KOPT-K1 (cell line): ENCODE measurements around the gene ADARB1.

Experiments
- H3K27ac ChIP-seq: fragments of 200-600 bp; sonication (generic); 2 replicates; pipeline ENCODE4 v1.5.1; 2016; ENCODE audit warnings: antibody characterized with exemption, mild to moderate bottlenecking, low read depth, low read length; ENCODE audit not compliant: poor library complexity, severe bottlenecking
- H3K36me3 ChIP-seq: fragments of 200-600 bp; sonication (generic); 2 replicates; pipeline ENCODE4 v1.5.1; 2017; ENCODE audit warnings: antibody characterized with exemption, mild to moderate bottlenecking, low read length, moderate library complexity; ENCODE audit not compliant: insufficient read depth
- H3K9me3 ChIP-seq: fragments of 200-600 bp; sonication (generic); 2 replicates; pipeline ENCODE4 v1.5.1; 2017; ENCODE audit warnings: antibody characterized with exemption, low read length, mild to moderate bottlenecking; ENCODE audit not compliant: insufficient read depth, poor library complexity, severe bottlenecking

Gene ADARB1

DNA sequence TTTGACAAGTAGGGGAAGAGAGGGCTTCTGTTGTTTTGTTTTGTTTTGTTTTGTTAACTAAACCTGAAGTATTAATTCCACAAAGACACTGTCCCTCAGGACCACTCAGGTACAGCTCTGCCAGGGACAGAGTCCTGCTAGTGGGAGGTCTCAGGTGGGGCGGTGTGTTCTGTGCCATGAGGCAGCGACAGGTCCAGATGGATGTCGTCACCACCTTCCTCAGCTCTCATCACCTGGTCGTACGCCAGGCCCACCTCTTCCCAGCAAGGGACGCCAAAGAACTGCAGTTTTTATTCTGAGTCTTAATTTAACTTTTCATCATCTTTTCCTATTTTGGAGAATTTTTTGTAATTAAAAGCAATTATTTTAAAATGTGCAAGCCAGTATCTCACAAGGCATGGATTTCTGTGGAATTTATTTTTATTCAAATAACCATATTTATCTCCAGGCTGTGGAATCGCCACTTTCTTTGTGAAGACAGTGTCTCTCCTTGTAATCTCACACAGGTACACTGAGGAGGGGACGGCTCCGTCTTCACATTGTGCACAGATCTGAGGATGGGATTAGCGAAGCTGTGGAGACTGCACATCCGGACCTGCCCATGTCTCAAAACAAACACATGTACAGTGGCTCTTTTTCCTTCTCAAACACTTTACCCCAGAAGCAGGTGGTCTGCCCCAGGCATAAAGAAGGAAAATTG is 150.8 kb downstream of the ADARB1 start:
- H3K27ac ChIP-seq = no peak overlapping the region
- no peaks in the 10 kb centered on the region for H3K9me3 ChIP-seq
- H3K36me3 ChIP-seq = peaks cover 32% of the 10 kb centered on the region; the same call in 1 of the 2 replicates

DNA sequence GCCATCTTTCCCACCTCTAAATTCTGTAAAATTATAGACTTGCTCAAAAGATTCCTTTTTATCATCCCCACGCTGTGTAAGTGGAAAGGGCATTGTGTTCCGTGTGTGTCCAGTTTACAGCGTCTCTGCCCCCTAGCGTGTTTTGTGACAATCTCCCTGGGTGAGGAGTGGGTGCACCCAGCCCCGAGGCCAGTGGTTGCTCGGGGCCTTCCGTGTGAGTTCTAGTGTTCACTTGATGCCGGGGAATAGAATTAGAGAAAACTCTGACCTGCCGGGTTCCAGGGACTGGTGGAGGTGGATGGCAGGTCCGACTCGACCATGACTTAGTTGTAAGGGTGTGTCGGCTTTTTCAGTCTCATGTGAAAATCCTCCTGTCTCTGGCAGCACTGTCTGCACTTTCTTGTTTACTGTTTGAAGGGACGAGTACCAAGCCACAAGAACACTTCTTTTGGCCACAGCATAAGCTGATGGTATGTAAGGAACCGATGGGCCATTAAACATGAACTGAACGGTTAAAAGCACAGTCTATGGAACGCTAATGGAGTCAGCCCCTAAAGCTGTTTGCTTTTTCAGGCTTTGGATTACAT is 151.5 kb downstream of the ADARB1 start:
- Histone ChIP-seq H3K27ac (no peak overlapping the region), H3K36me3 (peaks cover 26% of the 10 kb centered on the region; the same call in 1 of the 2 replicates), H3K9me3 (no peaks in the 10 kb centered on the region)

DNA sequence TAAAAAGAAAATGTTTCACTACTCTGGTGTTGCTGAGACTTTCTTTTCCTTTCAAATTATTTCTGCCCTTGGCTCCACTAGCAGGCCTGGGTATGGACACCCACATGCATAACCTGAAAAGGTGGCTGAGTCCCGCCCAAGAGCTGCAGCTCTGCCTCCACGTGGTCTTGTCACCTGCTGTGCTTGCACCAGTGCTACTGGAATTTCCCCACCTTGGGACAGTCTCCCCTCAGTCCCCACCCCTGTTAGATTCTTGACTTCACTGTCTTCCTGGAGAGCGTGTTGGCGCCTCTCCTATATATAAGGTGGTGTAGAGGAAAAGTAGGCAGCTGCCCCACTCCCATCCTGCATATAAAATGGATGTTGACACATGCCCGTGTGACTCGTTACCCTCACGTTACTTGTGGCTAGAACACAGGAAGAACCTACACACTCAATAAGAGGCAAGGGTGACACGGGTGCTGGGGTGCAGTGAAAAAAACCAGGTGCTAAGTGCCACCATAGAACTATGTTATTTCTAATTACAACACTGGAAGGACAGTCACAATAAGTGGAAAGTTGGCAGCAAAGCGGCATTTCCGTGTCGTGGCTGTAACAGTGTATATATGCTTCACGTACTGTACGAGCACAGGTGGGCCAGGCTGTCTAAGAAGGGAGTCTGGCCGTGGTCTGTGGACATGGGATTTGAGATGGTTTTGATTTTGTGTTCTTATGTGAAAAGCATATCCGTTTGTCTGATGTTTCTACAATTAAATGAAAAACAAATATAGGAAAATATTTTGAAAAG is 152.4 kb downstream of the ADARB1 start:
- no peak overlapping the region for H3K27ac ChIP-seq
- peaks cover 17% of the 10 kb centered on the region; the same call in 1 of the 2 replicates for H3K36me3 ChIP-seq
- no peaks in the 10 kb centered on the region for H3K9me3 ChIP-seq

- peaks cover 10% of the 10 kb centered on the region; the same call in 1 of the 2 replicates for H3K36me3 ChIP-seq
- no peak overlapping the region for H3K27ac ChIP-seq
- no peaks in the 10 kb centered on the region for H3K9me3 ChIP-seq
These were observed 153.4 kb downstream of the ADARB1 start for GRCh38 chr21:45227735-45228134.

DNA sequence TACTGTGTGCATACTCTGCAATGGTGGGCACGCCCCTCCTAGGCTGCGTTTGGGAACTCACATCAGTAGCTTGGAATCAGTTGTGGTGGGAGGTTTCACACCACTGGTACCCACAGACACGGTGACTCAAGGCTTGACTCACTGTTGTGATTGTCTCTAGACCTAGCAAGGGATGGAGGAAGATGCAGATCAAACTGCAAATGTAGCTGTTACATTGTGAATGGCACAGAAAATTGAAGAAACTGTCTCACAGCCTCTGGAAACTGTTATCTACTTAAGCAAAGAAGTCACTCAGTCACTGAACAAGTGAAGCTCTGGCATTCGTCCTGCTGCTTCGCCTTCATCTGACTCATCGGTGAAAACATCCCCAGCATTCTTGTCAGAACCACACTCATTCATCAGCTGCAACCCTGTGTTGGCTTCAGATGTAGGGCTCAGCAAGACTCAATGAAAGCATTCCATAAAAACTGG is 153.8 kb downstream of the ADARB1 start:
- Histone ChIP-seq H3K36me3 (peaks cover 5% of the 10 kb centered on the region; the same call in 1 of the 2 replicates), H3K9me3 (no peaks in the 10 kb centered on the region), H3K27ac (no peak overlapping the region)

GRCh38 chr21:45228656-45229240 is 154.4 kb downstream of the ADARB1 start:
- no peaks in the 10 kb centered on the region for H3K36me3 ChIP-seq
- no peaks in the 10 kb centered on the region for H3K9me3 ChIP-seq
- H3K27ac ChIP-seq = no peak overlapping the region

GRCh38 chr21:45231705-45232104 is 157.3 kb downstream of the ADARB1 start:
- Histone ChIP-seq H3K27ac (no peak overlapping the region), H3K36me3 (no peaks in the 10 kb centered on the region), H3K9me3 (no peaks in the 10 kb centered on the region)

GRCh38 chr21:45234127-45234526 is 159.7 kb downstream of the ADARB1 start:
- Histone ChIP-seq H3K36me3 (no peaks in the 10 kb centered on the region), H3K27ac (no peak overlapping the region), H3K9me3 (no peaks in the 10 kb centered on the region)

- no peak overlapping the region for H3K27ac ChIP-seq
- no peaks in the 10 kb centered on the region for H3K36me3 ChIP-seq
- H3K9me3 ChIP-seq = no peaks in the 10 kb centered on the region
These were observed 160.6 kb downstream of the ADARB1 start for GRCh38 chr21:45234965-45235364.

DNA sequence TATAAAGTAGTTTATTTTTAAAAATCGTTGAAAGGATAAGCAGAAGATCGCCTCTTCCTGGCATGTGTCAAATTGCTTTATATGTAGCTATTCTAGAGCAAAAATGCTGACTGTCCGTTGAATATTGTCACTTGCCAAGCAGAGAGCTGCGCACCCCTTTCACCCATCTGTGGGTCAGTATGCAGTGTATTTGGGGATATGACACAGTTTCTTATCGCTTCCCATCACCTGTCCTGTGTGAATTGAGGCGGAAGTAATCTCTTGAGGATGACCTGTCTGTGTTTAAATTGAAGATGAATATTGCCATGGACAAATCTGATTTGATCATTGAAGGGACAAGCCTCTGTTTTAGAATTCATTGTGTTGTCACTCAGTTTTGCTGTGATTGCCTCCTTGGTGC is 161.1 kb downstream of the ADARB1 start:
- H3K36me3 ChIP-seq = no peaks in the 10 kb centered on the region
- H3K9me3 ChIP-seq = no peaks in the 10 kb centered on the region

GRCh38 chr21:45236481-45236880 is 162.1 kb downstream of the ADARB1 start:
- Histone ChIP-seq H3K36me3 (no peaks in the 10 kb centered on the region), H3K9me3 (no peaks in the 10 kb centered on the region), H3K27ac (no peak overlapping the region)

More for the DNA sequence above, 161.1 kb downstream of the ADARB1 start:
- no peak overlapping the region for H3K27ac ChIP-seq

DNA sequence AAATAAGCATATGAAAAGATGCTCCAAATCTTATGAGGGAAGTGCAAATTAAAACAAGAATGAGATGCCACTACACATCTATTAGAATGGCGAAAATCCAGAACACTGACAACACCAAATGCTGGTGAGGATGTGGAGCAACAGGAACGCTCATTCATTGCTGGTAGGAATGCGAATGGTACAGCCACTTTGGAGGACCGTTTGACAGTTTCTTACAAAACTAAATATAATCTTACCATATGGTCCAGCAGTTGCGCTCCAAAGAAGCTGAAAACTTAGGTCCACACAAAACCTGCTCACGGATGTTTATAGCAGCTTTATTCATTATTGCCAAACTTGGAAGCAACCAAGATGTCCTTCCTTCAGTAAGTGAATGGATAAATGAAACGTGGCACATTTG is 163.0 kb downstream of the ADARB1 start:
- no peak overlapping the region for H3K27ac ChIP-seq
- H3K36me3 ChIP-seq = no peaks in the 10 kb centered on the region
- H3K9me3 ChIP-seq = no peaks in the 10 kb centered on the region

GRCh38 chr21:45241357-45241756 is 167.0 kb downstream of the ADARB1 start:
- no peak overlapping the region for H3K27ac ChIP-seq
- H3K9me3 ChIP-seq = peaks cover 11% of the 10 kb centered on the region

GRCh38 chr21:45243603-45244002 is 169.2 kb downstream of the ADARB1 start:
- Histone ChIP-seq H3K36me3 (no peaks in the 10 kb centered on the region), H3K9me3 (peaks cover 11% of the 10 kb centered on the region), H3K27ac (no peak overlapping the region)

More at GRCh38 chr21:45241357-45241756, 167.0 kb downstream of the ADARB1 start:
- H3K36me3 ChIP-seq = no peaks in the 10 kb centered on the region

- H3K36me3 ChIP-seq = no peaks in the 10 kb centered on the region
- H3K27ac ChIP-seq = no peak overlapping the region
- peaks cover 11% of the 10 kb centered on the region for H3K9me3 ChIP-seq
These were observed 170.5 kb downstream of the ADARB1 start for GRCh38 chr21:45244799-45245340.
